NOMO-1 (cell line): Measurements from ENCODE around the gene KLHL36.
A peak's percentile ranks its signal among the peaks of the same experiment; 100 is the strongest.
"Not testable (repeated sequence)": the region's sequence is repeated elsewhere in the genome, so short reads cannot be mapped to it uniquely, and the experiment has no call there.

Experiments used
- DNase-seq, 2 experiments: peaks; one replicate each; lab custom pipeline; 2025; ENCODE audit not compliant: unreplicated experiment in 2 of 2; lab: John Stamatoyannopoulos, UW

Gene KLHL36

GRCh38 chr16:84690088-84690819 lies 41.9 kb downstream of the KLHL36 start:
- DNase-seq: no peak

GRCh38 chr16:84692451-84693214 lies 44.3 kb downstream of the KLHL36 start:
- peak in 1 of 2 experiments; percentile 26 for DNase-seq

- not testable (repeated sequence) for DNase-seq
These were observed 45.6 kb downstream of the KLHL36 start for GRCh38 chr16:84693869-84694268.

- no peak for DNase-seq
These were observed 46.7 kb downstream of the KLHL36 start for GRCh38 chr16:84694980-84695379.

GRCh38 chr16:84699147-84699711 lies 50.9 kb downstream of the KLHL36 start:
- DNase-seq: peak in 1 of 2 experiments; percentile 29

- peak; percentile 69 to 86 for DNase-seq
These were observed 51.6 kb downstream of the KLHL36 start, which contains the start of gene USP10 for GRCh38 chr16:84699712-84700445. TSS of gene USP10 (plus strand) at chr16:84700000. CDS start at chr16:84700091, 91 bp downstream.

GRCh38 chr16:84700446-84701300 lies 52.4 kb downstream of the KLHL36 start:
- peak in 1 of 2 experiments; percentile 38 for DNase-seq

- no peak for DNase-seq
These were observed 55.4 kb downstream of the KLHL36 start for GRCh38 chr16:84703681-84704080.

- no peak for DNase-seq
These were observed 55.9 kb downstream of the KLHL36 start for GRCh38 chr16:84704253-84704652.

- peak in 1 of 2 experiments; percentile 8 for DNase-seq
These were observed 58.5 kb downstream of the KLHL36 start for GRCh38 chr16:84706856-84707255.

- no peak for DNase-seq
These were observed 61.3 kb downstream of the KLHL36 start for GRCh38 chr16:84709609-84710008.

GRCh38 chr16:84710686-84711085 lies 62.4 kb downstream of the KLHL36 start:
- no peak for DNase-seq
